CD8-positive, alpha-beta memory T cell (primary cell): ENCODE data around the gene NUCKS1. TPM values are rescaled to one million over a fixed set of nuclear protein-coding genes. Genes with fewer than 3 reads are reported as not detected.

Source experiments
- CTCF ChIA-PET: fragments of 350-600 bp; sonication (Branson Sonifier 250); formaldehyde crosslinking; loops from one replicate; lab custom pipeline; 2021; ENCODE audit warnings: antibody characterized with exemption; lab: Charles Lee
- POLR2A ChIA-PET: fragments of 350-600 bp; sonication (Branson Sonifier 250); formaldehyde crosslinking; loops from one replicate; lab custom pipeline; 2021; ENCODE audit warnings: antibody characterized with exemption; lab: Charles Lee
- DNase-seq, 5 donors: peaks; one replicate each; pipeline versions ENCODE4 v3.0.0 to v3.0.0-alpha.2; 2020 to 2022; ENCODE audit warnings: mixed read lengths in 1 of 5
- H3K27ac ChIP-seq: one replicate; pipeline ENCODE4 v1.7.0; 2013; ENCODE audit warnings: low read depth, mild to moderate bottlenecking, low read length, moderate library complexity
- H3K27me3 ChIP-seq: 2 replicates; pipeline ENCODE4 v1.7.0; 2013; ENCODE audit warnings: low read length, mild to moderate bottlenecking; ENCODE audit not compliant: insufficient read depth, poor library complexity, severe bottlenecking
- H3K36me3 ChIP-seq: 2 replicates; pipeline ENCODE4 v1.7.0; 2013; ENCODE audit warnings: mild to moderate bottlenecking, low read length, moderate library complexity; ENCODE audit not compliant: insufficient read depth
- H3K4me1 ChIP-seq: 2 replicates; pipeline ENCODE4 v1.7.0; 2013; ENCODE audit warnings: mild to moderate bottlenecking, low read length, moderate library complexity; ENCODE audit not compliant: insufficient read depth
- H3K4me3 ChIP-seq: 2 replicates; pipeline ENCODE4 v1.7.0; 2013; ENCODE audit warnings: mild to moderate bottlenecking, low read length
- H3K9me3 ChIP-seq: 2 replicates; pipeline ENCODE4 v1.7.0; 2013; ENCODE audit warnings: mild to moderate bottlenecking, low read length
- H3K27ac Mint-ChIP-seq, 8 donors: one replicate each; pipeline ENCODE4 v1.8.0; 2020 to 2021; ENCODE audit warnings: mixed read lengths in 8 of 8, mild to moderate bottlenecking in 6 of 8, inconsistent platforms in 3 of 8, moderate library complexity in 3 of 8
- H3K27me3 Mint-ChIP-seq, 2 donors: one replicate each; pipeline ENCODE4 v1.8.0; 2020 to 2021; ENCODE audit warnings: mixed read lengths in 2 of 2, mild to moderate bottlenecking in 1 of 2, moderate library complexity in 1 of 2
- H3K36me3 Mint-ChIP-seq, 3 donors: one replicate each; pipeline ENCODE4 v1.8.0; 2020 to 2021; ENCODE audit warnings: mixed read lengths in 3 of 3, inconsistent platforms in 1 of 3, mild to moderate bottlenecking in 1 of 3
- H3K4me1 Mint-ChIP-seq, 3 donors: one replicate each; pipeline ENCODE4 v1.8.0; 2020 to 2021; ENCODE audit warnings: mixed read lengths in 3 of 3, inconsistent platforms in 1 of 3, mild to moderate bottlenecking in 1 of 3
- H3K4me3 Mint-ChIP-seq, 7 donors: one replicate each; pipeline ENCODE4 v1.8.0; 2020 to 2021; ENCODE audit warnings: mixed read lengths in 7 of 7, mild to moderate bottlenecking in 6 of 7, moderate library complexity in 4 of 7, inconsistent platforms in 2 of 7
- H3K9me3 Mint-ChIP-seq, 5 donors: one replicate each; pipeline ENCODE4 v1.8.0; 2020 to 2022; ENCODE audit warnings: mixed read lengths in 5 of 5, mild to moderate bottlenecking in 3 of 5, moderate library complexity in 2 of 5, inconsistent platforms in 1 of 5
- polyA plus RNA-seq: library from polyadenylated mRNA; unstranded; fragments of 300-500 nt; fragmentation: Illumina TruSeq; gene quantifications from one replicate; pipeline ENCODE4 v1.2.3, GENCODE V29; 2021
- total RNA-seq, 2 experiments: library from RNA; stranded (reverse); gene quantifications; one replicate each; pipeline ENCODE4 v1.2.3, GENCODE V29; 2021

The NUCKS1 gene
- total and polyA plus RNA-seq, 3 experiments from 2014 or later, result 18.9 to 202 (median 162) TPM

- DNase-seq, result no peak
- H3K27me3 ChIP-seq, result no peaks in the 10 kb centered on the region
- Mint-ChIP-seq H3K4me3 (no peak overlapping the region), H3K9me3 (no peaks in the 10 kb centered on the region), H3K27me3 (no peaks in the 10 kb centered on the region), H3K27ac (peak overlapping the region in 4 of 8 donors; percentile 10 to 64 (median 46)), H3K36me3 (peaks cover 3 to 44% (median 6%) of the 10 kb centered on the region in 3 donors), H3K4me1 (peaks cover 2 to 6% (median 5%) of the 10 kb centered on the region in 3 donors)
- H3K36me3 ChIP-seq, result peaks cover 2% of the 10 kb centered on the region
- no peak overlapping the region for H3K4me3 ChIP-seq
- no peaks in the 10 kb centered on the region for H3K4me1 ChIP-seq
- ChIA-PET CTCF (interaction anchor here (1.2 kb wide), 1 partner anchor 46 kb away, joined by 3 read pairs; no protein-coding TSS in a partner anchor), POLR2A (interaction anchor here (0.6 kb wide), 2 partner anchors 9 to 430 kb away, joined by 3 to 4 read pairs; no protein-coding TSS in a partner anchor)
- no peak overlapping the region for H3K27ac ChIP-seq
- no peaks in the 10 kb centered on the region for H3K9me3 ChIP-seq
These were observed 45.1 kb downstream of the NUCKS1 start for GRCh38 chr1:205704903-205705302.

DNA sequence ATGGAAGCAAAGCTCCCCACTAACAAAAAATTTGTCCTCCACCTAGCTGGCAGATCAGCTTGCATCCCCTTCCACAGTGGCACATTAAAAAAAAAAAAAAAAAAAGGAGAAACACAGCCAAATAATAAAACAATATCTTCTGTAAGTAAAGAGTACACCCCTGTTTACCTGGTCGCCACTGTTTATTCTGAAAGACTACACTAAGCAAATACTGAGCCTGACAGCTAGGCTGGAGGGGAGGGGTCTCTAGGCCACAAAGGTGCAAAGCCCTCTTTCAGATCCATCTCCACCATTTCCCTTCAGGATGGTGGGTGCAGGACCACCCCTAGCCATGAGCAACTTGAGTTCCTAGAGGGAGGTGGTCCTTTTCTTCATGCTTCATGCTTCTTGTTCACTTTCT, 46.9 kb downstream of the NUCKS1 start:
- Mint-ChIP-seq H3K36me3 (peaks cover 3 to 31% (median 8%) of the 10 kb centered on the region in 3 donors), H3K27ac (peak overlapping the region in 2 of 8 donors; percentile 33 to 41), H3K4me3 (no peak overlapping the region), H3K4me1 (peaks cover 2 to 6% (median 5%) of the 10 kb centered on the region in 3 donors), H3K27me3 (no peaks in the 10 kb centered on the region), H3K9me3 (no peaks in the 10 kb centered on the region)
- Histone ChIP-seq H3K4me1 (no peaks in the 10 kb centered on the region), H3K27me3 (no peaks in the 10 kb centered on the region), H3K4me3 (no peak overlapping the region), H3K27ac (no peak overlapping the region), H3K9me3 (no peaks in the 10 kb centered on the region), H3K36me3 (no peaks in the 10 kb centered on the region)
- ChIA-PET POLR2A (interaction anchor here (0.7 kb wide), 2 partner anchors 91 to 489 kb away, joined by 4 to 7 read pairs; no protein-coding TSS in a partner anchor), CTCF (interaction anchor here (1.0 to 1.9 kb wide), 3 partner anchors 8 to 274 kb away, joined by 4 to 7 read pairs (median 5); no protein-coding TSS in a partner anchor)
- DNase-seq, result no peak

DNA sequence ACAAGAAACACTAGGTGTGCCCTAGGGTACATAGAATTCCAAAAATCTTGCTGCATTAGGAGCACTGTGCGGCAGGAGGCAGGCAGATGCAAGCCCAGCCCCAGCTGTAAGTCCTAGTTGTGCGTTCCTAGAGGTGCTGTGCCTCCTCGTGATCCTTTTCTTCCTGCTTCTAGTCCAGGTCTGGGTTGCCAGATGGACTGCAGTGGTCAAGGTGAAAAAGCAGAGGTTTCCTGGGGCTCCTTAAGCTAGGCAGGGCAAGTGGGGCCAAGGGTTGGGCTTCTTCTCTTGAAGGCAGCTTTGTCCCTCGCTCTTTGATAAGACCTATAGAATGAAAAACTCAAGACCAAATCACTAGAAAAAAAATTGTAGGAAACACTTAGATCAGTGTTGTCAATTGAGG, 48.1 kb downstream of the NUCKS1 start:
- CTCF ChIA-PET, result interaction anchor here (1.4 to 1.9 kb wide), 3 partner anchors 9 to 275 kb away, joined by 4 to 7 read pairs (median 5); no protein-coding TSS in a partner anchor

GRCh38 chr1:205701420-205701819, 48.6 kb downstream of the NUCKS1 start:
- no peak overlapping the region for H3K4me3 Mint-ChIP-seq
- peaks cover 7 to 23% (median 8%) of the 10 kb centered on the region in 3 donors for H3K36me3 Mint-ChIP-seq
- Histone ChIP-seq H3K27ac (no peak overlapping the region), H3K9me3 (no peaks in the 10 kb centered on the region), H3K4me3 (no peak overlapping the region), H3K36me3 (no peaks in the 10 kb centered on the region), H3K27me3 (no peaks in the 10 kb centered on the region), H3K4me1 (no peaks in the 10 kb centered on the region)
- H3K27me3 Mint-ChIP-seq, result peaks cover 4 to 12% of the 10 kb centered on the region in 2 donors
- DNase-seq, result no peak
- ChIA-PET CTCF (interaction anchor here (1.4 to 1.9 kb wide), 3 partner anchors 9 to 276 kb away, joined by 4 to 9 read pairs (median 5); no protein-coding TSS in a partner anchor), POLR2A (no interaction called here)
- no peak overlapping the region for H3K27ac Mint-ChIP-seq
- H3K4me1 Mint-ChIP-seq, result peaks cover 0 to 5% (median 2%) of the 10 kb centered on the region in 3 donors
- no peaks in the 10 kb centered on the region for H3K9me3 Mint-ChIP-seq

More for the DNA sequence above, 48.1 kb downstream of the NUCKS1 start:
- H3K36me3 ChIP-seq, result no peaks in the 10 kb centered on the region
- Mint-ChIP-seq H3K27me3 (peaks cover 4 to 9% of the 10 kb centered on the region in 2 donors), H3K36me3 (peaks cover 5 to 27% (median 8%) of the 10 kb centered on the region in 3 donors), H3K9me3 (no peaks in the 10 kb centered on the region), H3K27ac (peak overlapping the region in 1 of 8 donors; percentile 65), H3K4me3 (no peak overlapping the region), H3K4me1 (peaks cover 2 to 5% (median 4%) of the 10 kb centered on the region in 3 donors)
- H3K4me3 ChIP-seq, result no peak overlapping the region
- no peaks in the 10 kb centered on the region for H3K27me3 ChIP-seq
- no peaks in the 10 kb centered on the region for H3K4me1 ChIP-seq
- no peaks in the 10 kb centered on the region for H3K9me3 ChIP-seq
- H3K27ac ChIP-seq, result no peak overlapping the region
- POLR2A ChIA-PET, result no interaction called here
- DNase-seq, result no peak

DNA sequence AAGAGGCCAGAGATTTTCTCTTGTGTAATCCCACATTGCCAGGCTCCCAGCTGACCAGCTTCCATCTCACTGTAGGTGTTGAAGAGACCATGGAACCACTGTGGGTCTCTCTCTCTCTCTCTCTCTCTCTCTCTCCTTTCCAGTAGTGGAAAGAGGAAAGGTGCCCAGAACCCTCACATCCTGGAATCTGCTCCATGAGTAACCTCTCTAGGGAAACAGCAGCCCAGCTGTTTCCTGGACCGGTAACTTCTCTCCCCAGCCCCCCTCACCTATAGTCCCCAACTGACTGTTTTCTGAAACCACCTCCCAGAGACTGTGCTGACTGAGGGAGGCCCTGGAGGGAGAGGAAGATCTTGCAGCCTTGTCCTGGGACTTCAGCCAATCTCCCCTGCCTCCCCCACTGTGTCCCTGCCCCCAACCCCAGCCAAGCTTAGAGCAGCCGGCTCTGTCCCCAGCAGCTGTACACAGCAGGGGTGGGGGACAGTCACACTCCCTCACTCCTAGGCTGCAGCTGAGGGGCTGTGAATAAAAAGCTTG, 49.0 kb downstream of the NUCKS1 start:
- Histone ChIP-seq H3K4me1 (no peaks in the 10 kb centered on the region), H3K36me3 (no peaks in the 10 kb centered on the region), H3K4me3 (no peak overlapping the region), H3K27me3 (no peaks in the 10 kb centered on the region), H3K27ac (no peak overlapping the region), H3K9me3 (no peaks in the 10 kb centered on the region)
- Mint-ChIP-seq H3K27ac (no peak overlapping the region), H3K4me1 (peaks cover 0 to 5% (median 2%) of the 10 kb centered on the region in 3 donors), H3K27me3 (peaks cover 4 to 12% of the 10 kb centered on the region in 2 donors), H3K9me3 (no peaks in the 10 kb centered on the region), H3K4me3 (no peak overlapping the region), H3K36me3 (peaks cover 7 to 23% (median 7%) of the 10 kb centered on the region in 3 donors)
- no peak for DNase-seq
- ChIA-PET POLR2A (no interaction called here), CTCF (interaction anchor here (0.8 to 1.9 kb wide), 4 partner anchors 10 to 276 kb away, joined by 4 to 9 read pairs (median 4); no protein-coding TSS in a partner anchor)

GRCh38 chr1:205699416-205699815, 50.6 kb downstream of the NUCKS1 start:
- H3K27me3 Mint-ChIP-seq, result peaks cover 6 to 17% of the 10 kb centered on the region in 2 donors
- no peaks in the 10 kb centered on the region for H3K9me3 Mint-ChIP-seq
- Histone ChIP-seq H3K4me1 (no peaks in the 10 kb centered on the region), H3K9me3 (no peaks in the 10 kb centered on the region), H3K27ac (no peak overlapping the region), H3K27me3 (no peaks in the 10 kb centered on the region), H3K36me3 (no peaks in the 10 kb centered on the region), H3K4me3 (no peak overlapping the region)
- H3K36me3 Mint-ChIP-seq, result peaks cover 3 to 12% (median 4%) of the 10 kb centered on the region in 3 donors
- H3K4me3 Mint-ChIP-seq, result no peak overlapping the region
- ChIA-PET CTCF (no interaction called here), POLR2A (no interaction called here)
- no peaks in the 10 kb centered on the region for H3K4me1 Mint-ChIP-seq
- no peak overlapping the region for H3K27ac Mint-ChIP-seq
- DNase-seq, result no peak

DNA sequence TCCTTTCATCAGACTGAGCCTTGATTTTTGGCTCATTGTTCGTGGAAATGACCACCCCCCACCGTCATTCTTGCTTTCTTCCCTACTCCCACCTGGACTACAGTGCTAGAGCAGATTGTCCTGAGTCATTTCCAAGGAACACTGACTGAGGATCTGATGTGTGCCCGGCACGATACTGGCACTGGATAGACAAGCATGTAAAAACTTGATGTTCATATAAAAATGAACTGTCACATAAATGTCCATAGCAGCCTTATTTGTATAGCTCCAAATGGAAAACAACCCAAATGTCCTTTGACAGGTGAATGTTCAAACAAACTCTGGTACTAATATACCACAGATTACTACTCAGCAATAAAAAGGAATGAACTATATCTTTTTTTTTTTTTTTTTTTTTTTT, 51.1 kb downstream of the NUCKS1 start:
- Histone ChIP-seq H3K9me3 (no peaks in the 10 kb centered on the region), H3K27ac (no peak overlapping the region), H3K36me3 (no peaks in the 10 kb centered on the region), H3K27me3 (no peaks in the 10 kb centered on the region), H3K4me3 (no peak overlapping the region), H3K4me1 (no peaks in the 10 kb centered on the region)
- CTCF ChIA-PET, result interaction anchor here (0.7 kb wide), 1 partner anchor 770 kb away, joined by 3 read pairs; no protein-coding TSS in a partner anchor
- Mint-ChIP-seq H3K4me1 (no peaks in the 10 kb centered on the region), H3K27me3 (peaks cover 6 to 17% of the 10 kb centered on the region in 2 donors), H3K36me3 (peaks cover 3 to 10% (median 4%) of the 10 kb centered on the region in 3 donors), H3K9me3 (no peaks in the 10 kb centered on the region), H3K4me3 (peak overlapping the region in 1 of 7 donors; percentile 36), H3K27ac (peak overlapping the region in 1 of 8 donors; percentile 84)
- no peak for DNase-seq
- POLR2A ChIA-PET, result no interaction called here

DNA sequence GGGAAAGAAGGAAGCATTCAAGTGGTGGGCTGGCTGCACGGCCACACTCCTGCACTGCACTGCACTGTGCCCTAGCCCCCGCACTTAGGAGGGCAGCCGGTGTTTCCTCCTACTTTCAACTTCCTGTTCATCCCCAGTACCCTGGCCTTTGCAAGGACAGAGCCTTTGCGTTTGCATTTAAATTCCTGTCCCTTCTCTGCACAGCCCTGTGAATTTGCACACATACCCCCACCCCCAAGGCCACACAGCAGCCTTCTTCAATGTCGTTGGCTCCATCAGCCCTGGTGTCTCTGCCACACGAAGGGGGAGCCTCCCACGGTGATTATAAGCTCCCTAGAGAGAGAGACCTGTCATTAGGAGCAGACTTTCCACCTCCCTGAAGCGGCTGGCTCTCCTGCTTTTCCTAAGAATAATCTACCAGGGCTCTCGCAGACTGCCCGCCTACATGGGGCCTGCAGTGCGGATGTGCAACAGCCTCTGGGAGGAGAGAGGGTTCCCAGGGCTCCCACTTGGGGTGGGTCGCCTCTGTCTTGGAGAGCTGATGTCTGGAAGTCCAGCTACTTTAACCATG, 56.5 kb downstream of the NUCKS1 start:
- Histone ChIP-seq H3K4me3 (no peak overlapping the region), H3K9me3 (no peaks in the 10 kb centered on the region), H3K27me3 (no peaks in the 10 kb centered on the region), H3K36me3 (no peaks in the 10 kb centered on the region), H3K27ac (no peak overlapping the region), H3K4me1 (no peaks in the 10 kb centered on the region)
- peaks cover 23 to 40% of the 10 kb centered on the region in 2 donors for H3K27me3 Mint-ChIP-seq
- DNase-seq, result no peak
- ChIA-PET POLR2A (no interaction called here), CTCF (interaction anchor here (1.2 to 1.5 kb wide), 2 partner anchors 17 to 36 kb away, joined by 3 to 4 read pairs; no protein-coding TSS in a partner anchor)
- H3K4me3 Mint-ChIP-seq, result no peak overlapping the region
- peaks cover 0 to 4% (median 3%) of the 10 kb centered on the region in 3 donors for H3K36me3 Mint-ChIP-seq
- no peaks in the 10 kb centered on the region for H3K9me3 Mint-ChIP-seq
- H3K27ac Mint-ChIP-seq, result no peak overlapping the region
- no peaks in the 10 kb centered on the region for H3K4me1 Mint-ChIP-seq
